Measurements from ENCODE around the gene GIMAP7. TPM values are rescaled to one million over a fixed set of nuclear protein-coding genes. Genes with fewer than 3 reads are reported as not detected.

The GIMAP7 gene
- polyA plus RNA-seq, 1 donor from 2014 or later: not detected

GRCh38 chr7:150471886-150472285 lies 42.8 kb upstream of the GIMAP7 start:
- Histone ChIP-seq H3K27ac (ENCODE audit: low read length) (no peak overlapping the region), H3K27me3 (ENCODE audit: insufficient read depth, low read depth, low read length) (no peaks in the 10 kb centered on the region), H3K9me3 (ENCODE audit: low read length) (no peaks in the 10 kb centered on the region), H3F3A (ENCODE audit: insufficient read depth, low read length, poor library complexity, severe bottlenecking) (no peaks in the 10 kb centered on the region), H4K20me1 (ENCODE audit: insufficient read depth) (no peaks in the 10 kb centered on the region), H3K36me3 (ENCODE audit: insufficient read depth, low read length) (no peaks in the 10 kb centered on the region), H3K4me3 (ENCODE audit: low read length) (no peak overlapping the region), H3K9ac (ENCODE audit: low read length) (no peak overlapping the region), H3K4me2 (ENCODE audit: low read length) (no peak overlapping the region), H3K79me2 (replicated peaks; ENCODE audit: insufficient read depth, low read length) (no peaks in the 10 kb centered on the region), H3K9me2 (ENCODE audit: insufficient read depth, low read length) (no peaks in the 10 kb centered on the region), H2AFZ (ENCODE audit: low read depth, low read length) (no peak overlapping the region)
- TF ChIP-seq POLR2AphosphoS5 (IDR thresholded peaks at IDR 0.05): no peak
- TF ChIP-seq, protein P1, sequence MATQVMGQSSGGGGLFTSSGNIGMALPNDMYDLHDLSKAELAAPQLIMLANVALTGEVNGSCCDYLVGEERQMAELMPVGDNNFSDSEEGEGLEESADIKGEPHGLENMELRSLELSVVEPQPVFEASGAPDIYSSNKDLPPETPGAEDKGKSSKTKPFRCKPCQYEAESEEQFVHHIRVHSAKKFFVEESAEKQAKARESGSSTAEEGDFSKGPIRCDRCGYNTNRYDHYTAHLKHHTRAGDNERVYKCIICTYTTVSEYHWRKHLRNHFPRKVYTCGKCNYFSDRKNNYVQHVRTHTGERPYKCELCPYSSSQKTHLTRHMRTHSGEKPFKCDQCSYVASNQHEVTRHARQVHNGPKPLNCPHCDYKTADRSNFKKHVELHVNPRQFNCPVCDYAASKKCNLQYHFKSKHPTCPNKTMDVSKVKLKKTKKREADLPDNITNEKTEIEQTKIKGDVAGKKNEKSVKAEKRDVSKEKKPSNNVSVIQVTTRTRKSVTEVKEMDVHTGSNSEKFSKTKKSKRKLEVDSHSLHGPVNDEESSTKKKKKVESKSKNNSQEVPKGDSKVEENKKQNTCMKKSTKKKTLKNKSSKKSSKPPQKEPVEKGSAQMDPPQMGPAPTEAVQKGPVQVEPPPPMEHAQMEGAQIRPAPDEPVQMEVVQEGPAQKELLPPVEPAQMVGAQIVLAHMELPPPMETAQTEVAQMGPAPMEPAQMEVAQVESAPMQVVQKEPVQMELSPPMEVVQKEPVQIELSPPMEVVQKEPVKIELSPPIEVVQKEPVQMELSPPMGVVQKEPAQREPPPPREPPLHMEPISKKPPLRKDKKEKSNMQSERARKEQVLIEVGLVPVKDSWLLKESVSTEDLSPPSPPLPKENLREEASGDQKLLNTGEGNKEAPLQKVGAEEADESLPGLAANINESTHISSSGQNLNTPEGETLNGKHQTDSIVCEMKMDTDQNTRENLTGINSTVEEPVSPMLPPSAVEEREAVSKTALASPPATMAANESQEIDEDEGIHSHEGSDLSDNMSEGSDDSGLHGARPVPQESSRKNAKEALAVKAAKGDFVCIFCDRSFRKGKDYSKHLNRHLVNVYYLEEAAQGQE (IDR thresholded peaks at IDR 0.05; ENCODE audit: borderline replicate concordance): no peak

DNA sequence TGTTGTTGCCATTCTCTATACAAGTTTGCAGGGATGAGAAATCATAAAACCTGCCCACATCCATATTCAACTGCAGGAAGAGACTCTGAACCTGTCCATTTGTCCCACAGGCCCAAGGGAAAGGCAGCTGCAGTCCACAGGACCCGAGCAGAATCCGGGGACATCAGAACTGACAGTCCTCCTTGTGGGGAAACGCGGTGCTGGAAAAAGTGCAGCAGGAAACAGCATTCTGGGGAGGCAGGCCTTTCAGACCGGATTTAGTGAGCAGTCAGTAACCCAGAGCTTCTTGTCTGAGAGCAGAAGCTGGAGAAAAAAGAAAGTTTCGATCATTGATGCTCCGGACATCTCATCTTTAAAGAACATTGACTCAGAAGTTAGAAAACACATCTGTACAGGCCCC lies 40.8 kb upstream of the GIMAP7 start:
- H3K9me2 ChIP-seq (ENCODE audit: insufficient read depth, low read length): no peaks in the 10 kb centered on the region
- H3F3A ChIP-seq (ENCODE audit: insufficient read depth, low read length, poor library complexity, severe bottlenecking): no peaks in the 10 kb centered on the region
- TF ChIP-seq TAF1 (IDR thresholded peaks at IDR 0.05; ENCODE audit: low read depth) (no peak), EP300 (conservative IDR thresholded peaks at IDR 0.05; ENCODE audit: poor library complexity, severe bottlenecking) (no peak), SMC3 (conservative IDR thresholded peaks at IDR 0.05; ENCODE audit: poor library complexity) (no peak), RAD21 (conservative IDR thresholded peaks at IDR 0.05) (no peak), EZH2 (IDR thresholded peaks at IDR 0.05; ENCODE audit: borderline replicate concordance, insufficient read depth, low read length, poor library complexity, severe bottlenecking) (no peak)
- no peak overlapping the region for H3K27ac ChIP-seq (ENCODE audit: low read length)
- H3K79me2 ChIP-seq (replicated peaks; ENCODE audit: insufficient read depth, low read length): no peaks in the 10 kb centered on the region
- no peak overlapping the region for H3K9ac ChIP-seq (ENCODE audit: low read length)
- H3K27me3 ChIP-seq (ENCODE audit: insufficient read depth, low read depth, low read length): no peaks in the 10 kb centered on the region
- no peak overlapping the region for H3K4me2 ChIP-seq (ENCODE audit: low read length)
- H3K36me3 ChIP-seq (ENCODE audit: insufficient read depth, low read length): no peaks in the 10 kb centered on the region
- H3K4me3 ChIP-seq (ENCODE audit: low read length): no peak overlapping the region
- no peaks in the 10 kb centered on the region for H3K9me3 ChIP-seq (ENCODE audit: low read length)
- H4K20me1 ChIP-seq (ENCODE audit: insufficient read depth): no peaks in the 10 kb centered on the region
- H2AFZ ChIP-seq (ENCODE audit: low read depth, low read length): no peak overlapping the region

GRCh38 chr7:150476285-150476684 lies 38.4 kb upstream of the GIMAP7 start:
- Histone ChIP-seq H3F3A (ENCODE audit: insufficient read depth, low read length, poor library complexity, severe bottlenecking) (no peaks in the 10 kb centered on the region), H3K9me2 (ENCODE audit: insufficient read depth, low read length) (no peaks in the 10 kb centered on the region), H3K27me3 (ENCODE audit: insufficient read depth, low read depth, low read length) (no peaks in the 10 kb centered on the region), H3K36me3 (ENCODE audit: insufficient read depth, low read length) (no peaks in the 10 kb centered on the region), H3K4me3 (ENCODE audit: low read length) (no peak overlapping the region), H3K9ac (ENCODE audit: low read length) (no peak overlapping the region), H3K9me3 (ENCODE audit: low read length) (no peaks in the 10 kb centered on the region), H2AFZ (ENCODE audit: low read depth, low read length) (no peak overlapping the region), H4K20me1 (ENCODE audit: insufficient read depth) (no peaks in the 10 kb centered on the region), H3K4me2 (ENCODE audit: low read length) (no peak overlapping the region), H3K79me2 (replicated peaks; ENCODE audit: insufficient read depth, low read length) (no peaks in the 10 kb centered on the region), H3K27ac (ENCODE audit: low read length) (no peak overlapping the region)
- TF ChIP-seq, protein P1 (IDR thresholded peaks at IDR 0.05; ENCODE audit: borderline replicate concordance): no peak
- TF ChIP-seq MXI1 (conservative IDR thresholded peaks at IDR 0.05; ENCODE audit: poor library complexity, severe bottlenecking) (no peak), EP300 (conservative IDR thresholded peaks at IDR 0.05; ENCODE audit: poor library complexity, severe bottlenecking) (no peak)
- TF ChIP-seq, protein P2, sequence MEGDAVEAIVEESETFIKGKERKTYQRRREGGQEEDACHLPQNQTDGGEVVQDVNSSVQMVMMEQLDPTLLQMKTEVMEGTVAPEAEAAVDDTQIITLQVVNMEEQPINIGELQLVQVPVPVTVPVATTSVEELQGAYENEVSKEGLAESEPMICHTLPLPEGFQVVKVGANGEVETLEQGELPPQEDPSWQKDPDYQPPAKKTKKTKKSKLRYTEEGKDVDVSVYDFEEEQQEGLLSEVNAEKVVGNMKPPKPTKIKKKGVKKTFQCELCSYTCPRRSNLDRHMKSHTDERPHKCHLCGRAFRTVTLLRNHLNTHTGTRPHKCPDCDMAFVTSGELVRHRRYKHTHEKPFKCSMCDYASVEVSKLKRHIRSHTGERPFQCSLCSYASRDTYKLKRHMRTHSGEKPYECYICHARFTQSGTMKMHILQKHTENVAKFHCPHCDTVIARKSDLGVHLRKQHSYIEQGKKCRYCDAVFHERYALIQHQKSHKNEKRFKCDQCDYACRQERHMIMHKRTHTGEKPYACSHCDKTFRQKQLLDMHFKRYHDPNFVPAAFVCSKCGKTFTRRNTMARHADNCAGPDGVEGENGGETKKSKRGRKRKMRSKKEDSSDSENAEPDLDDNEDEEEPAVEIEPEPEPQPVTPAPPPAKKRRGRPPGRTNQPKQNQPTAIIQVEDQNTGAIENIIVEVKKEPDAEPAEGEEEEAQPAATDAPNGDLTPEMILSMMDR (IDR thresholded peaks at IDR 0.05; ENCODE audit: poor library complexity, severe bottlenecking): no peak
